Endodermal cell (in vitro differentiated cells): ENCODE results near the gene CREM. TPM values are rescaled to one million over a fixed set of nuclear protein-coding genes. Genes with fewer than 3 reads are reported as not detected.

Source experiments
- DNase-seq: peaks from one replicate; pipeline ENCODE4 v3.0.0-alpha.2; 2017
- H3K27ac ChIP-seq: 2 replicates; pipeline ENCODE4 v1.5.1; 2013; ENCODE audit warnings: mild to moderate bottlenecking, low read depth, low read length, moderate library complexity
- H3K27me3 ChIP-seq: 2 replicates; pipeline ENCODE4 v1.6.1; 2013; ENCODE audit warnings: mild to moderate bottlenecking, low read length, moderate library complexity; ENCODE audit not compliant: insufficient read depth, control insufficient read depth, poor library complexity, severe bottlenecking
- H3K36me3 ChIP-seq: 2 replicates; pipeline ENCODE4 v1.7.0; 2013; ENCODE audit warnings: mild to moderate bottlenecking, low read length, moderate library complexity; ENCODE audit not compliant: control insufficient read depth, insufficient read depth
- H3K4me1 ChIP-seq: one replicate; pipeline ENCODE4 v1.7.0; 2013; ENCODE audit warnings: low read length; ENCODE audit not compliant: control insufficient read depth, insufficient read depth
- H3K4me3 ChIP-seq: 2 replicates; pipeline ENCODE4 v1.5.1; 2013; ENCODE audit warnings: mild to moderate bottlenecking, low read length, moderate library complexity
- H3K9ac ChIP-seq: 2 replicates; pipeline ENCODE4 v1.6.1; 2013; ENCODE audit warnings: mild to moderate bottlenecking, low read length, moderate library complexity; ENCODE audit not compliant: poor library complexity, severe bottlenecking; ENCODE audit errors: extremely low read depth
- H3K9me3 ChIP-seq: 2 replicates; pipeline ENCODE4 v1.6.1; 2013; ENCODE audit warnings: mild to moderate bottlenecking, low read length, moderate library complexity; ENCODE audit not compliant: control insufficient read depth
- H3K27ac Mint-ChIP-seq: 2 replicates; pipeline ENCODE4 v1.8.0; 2020; ENCODE audit warnings: mixed read lengths
- H3K27me3 Mint-ChIP-seq: 2 replicates; pipeline ENCODE4 v1.8.0; 2021; ENCODE audit warnings: mild to moderate bottlenecking, mixed read lengths; ENCODE audit not compliant: insufficient read depth
- H3K36me3 Mint-ChIP-seq: 2 replicates; pipeline ENCODE4 v1.8.0; 2020; ENCODE audit warnings: low read depth, mixed read lengths
- H3K4me1 Mint-ChIP-seq: 2 replicates; pipeline ENCODE4 v1.8.0; 2020; ENCODE audit warnings: mixed read lengths
- H3K4me3 Mint-ChIP-seq: 2 replicates; pipeline ENCODE4 v1.8.0; 2020; ENCODE audit warnings: mild to moderate bottlenecking, moderate library complexity, mixed read lengths
- H3K9me3 Mint-ChIP-seq: 2 replicates; pipeline ENCODE4 v1.8.0; 2020; ENCODE audit warnings: mild to moderate bottlenecking, mixed read lengths
- CTCF ChIP-seq: fragments of 200-600 bp; sonication (generic); conservative IDR thresholded peaks from 2 replicates; pipeline ENCODE4 v1.5.0; 2021; ENCODE audit warnings: antibody characterized with exemption, mild to moderate bottlenecking
- WGBS, 2 experiments: methylation state at CpG; one replicate each; pipeline versions ENCODE4 v1.1.5 to v1.1.7; 2013; ENCODE audit warnings: missing lambda C conversion rate in 2 of 2, mixed read lengths in 1 of 2; ENCODE audit not compliant: insufficient coverage in 1 of 2, insufficient read length in 1 of 2; 5-methylcytosine and 5-hydroxymethylcytosine counted together
- total RNA-seq, 2 donors: library from RNA; stranded (reverse); fragmentation: NEBNext Ultra II Directional in 1 of 2; extraction: Animal tissue kit (Norgen Biotek cat#: 25700) in 1 of 2; gene quantifications; 2 replicates in 1 of 2; 3 replicates in 1 of 2; pipeline ENCODE4 v1.2.1, GENCODE V29; 2021

The CREM gene
- total RNA-seq, 2 donors from 2014 or later, result 31.5 to 35.3 TPM

- Mint-ChIP-seq H3K4me3 (no peak overlapping the region), H3K27ac (no peak overlapping the region), H3K27me3 (no peaks in the 10 kb centered on the region), H3K4me1 (no peaks in the 10 kb centered on the region), H3K9me3 (no peaks in the 10 kb centered on the region), H3K36me3 (no peaks in the 10 kb centered on the region)
- H3K9ac ChIP-seq, result no peak overlapping the region
- no peaks in the 10 kb centered on the region for H3K27me3 ChIP-seq
- H3K4me3 ChIP-seq, result no peak overlapping the region
- WGBS, 2 experiments, result 96% methylated on average over 1 of the region's 1 CpG; no CpG with 5 or more reads in 1 of the 2 experiments
- TF ChIP-seq CTCF, result no peak
- H3K36me3 ChIP-seq, result no peaks in the 10 kb centered on the region
- H3K4me1 ChIP-seq, result no peaks in the 10 kb centered on the region
- DNase-seq, result no peak
- H3K9me3 ChIP-seq, result no peaks in the 10 kb centered on the region
- H3K27ac ChIP-seq, result no peak overlapping the region
These were observed 7.3 kb upstream of the CREM start for GRCh38 chr10:35119378-35119777.

GRCh38 chr10:35124540-35124939 is 2.1 kb upstream of the CREM start:
- H3K4me1 Mint-ChIP-seq, result peaks cover 5% of the 10 kb centered on the region
- H3K27ac ChIP-seq, result no peak overlapping the region
- TF ChIP-seq CTCF, result no peak
- 91 to 98% methylated on average over 5 to 6 of the region's 6 CpGs for WGBS, 2 experiments
- no peak overlapping the region for H3K4me3 ChIP-seq
- no peak overlapping the region for H3K27ac Mint-ChIP-seq
- no peaks in the 10 kb centered on the region for H3K9me3 ChIP-seq
- no peak overlapping the region for H3K4me3 Mint-ChIP-seq
- H3K36me3 ChIP-seq, result no peaks in the 10 kb centered on the region
- DNase-seq, result no peak
- no peak overlapping the region for H3K9ac ChIP-seq
- peaks cover 2% of the 10 kb centered on the region for H3K9me3 Mint-ChIP-seq
- H3K27me3 Mint-ChIP-seq, result no peaks in the 10 kb centered on the region
- H3K27me3 ChIP-seq, result no peaks in the 10 kb centered on the region
- no peaks in the 10 kb centered on the region for H3K4me1 ChIP-seq
- H3K36me3 Mint-ChIP-seq, result peaks cover 5% of the 10 kb centered on the region

GRCh38 chr10:35126062-35126529 is 550 bp upstream of the CREM start:
- DNase-seq, result no peak
- peaks cover 5% of the 10 kb centered on the region for H3K4me1 Mint-ChIP-seq
- no peaks in the 10 kb centered on the region for H3K4me1 ChIP-seq
- no peaks in the 10 kb centered on the region for H3K27me3 Mint-ChIP-seq
- H3K27me3 ChIP-seq, result no peaks in the 10 kb centered on the region
- H3K9ac ChIP-seq, result peak overlapping the region; percentile 45
- peaks cover 2% of the 10 kb centered on the region for H3K9me3 Mint-ChIP-seq
- 81 to 86% methylated on average over 9 to 13 of the region's 13 CpGs for WGBS, 2 experiments
- TF ChIP-seq CTCF, result no peak
- H3K4me3 ChIP-seq, result peak overlapping the region; percentile 87
- peak overlapping the region; percentile 88 for H3K27ac Mint-ChIP-seq
- H3K9me3 ChIP-seq, result no peaks in the 10 kb centered on the region
- peak overlapping the region; percentile 91 for H3K4me3 Mint-ChIP-seq
- peaks cover 5% of the 10 kb centered on the region for H3K36me3 Mint-ChIP-seq
- no peaks in the 10 kb centered on the region for H3K36me3 ChIP-seq
- H3K27ac ChIP-seq, result no peak overlapping the region
